ENCODE results near the gene CXCL1.

DNA sequence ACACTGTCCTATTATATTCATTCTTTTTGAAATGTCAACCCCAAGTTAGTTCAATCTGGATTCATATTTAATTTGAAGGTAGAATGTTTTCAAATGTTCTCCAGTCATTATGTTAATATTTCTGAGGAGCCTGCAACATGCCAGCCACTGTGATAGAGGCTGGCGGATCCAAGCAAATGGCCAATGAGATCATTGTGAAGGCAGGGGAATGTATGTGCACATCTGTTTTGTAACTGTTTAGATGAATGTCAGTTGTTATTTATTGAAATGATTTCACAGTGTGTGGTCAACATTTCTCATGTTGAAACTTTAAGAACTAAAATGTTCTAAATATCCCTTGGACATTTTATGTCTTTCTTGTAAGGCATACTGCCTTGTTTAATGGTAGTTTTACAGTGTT is 1.6 kb downstream of the CXCL1 start:
- TF ChIP-seq, protein P1, sequence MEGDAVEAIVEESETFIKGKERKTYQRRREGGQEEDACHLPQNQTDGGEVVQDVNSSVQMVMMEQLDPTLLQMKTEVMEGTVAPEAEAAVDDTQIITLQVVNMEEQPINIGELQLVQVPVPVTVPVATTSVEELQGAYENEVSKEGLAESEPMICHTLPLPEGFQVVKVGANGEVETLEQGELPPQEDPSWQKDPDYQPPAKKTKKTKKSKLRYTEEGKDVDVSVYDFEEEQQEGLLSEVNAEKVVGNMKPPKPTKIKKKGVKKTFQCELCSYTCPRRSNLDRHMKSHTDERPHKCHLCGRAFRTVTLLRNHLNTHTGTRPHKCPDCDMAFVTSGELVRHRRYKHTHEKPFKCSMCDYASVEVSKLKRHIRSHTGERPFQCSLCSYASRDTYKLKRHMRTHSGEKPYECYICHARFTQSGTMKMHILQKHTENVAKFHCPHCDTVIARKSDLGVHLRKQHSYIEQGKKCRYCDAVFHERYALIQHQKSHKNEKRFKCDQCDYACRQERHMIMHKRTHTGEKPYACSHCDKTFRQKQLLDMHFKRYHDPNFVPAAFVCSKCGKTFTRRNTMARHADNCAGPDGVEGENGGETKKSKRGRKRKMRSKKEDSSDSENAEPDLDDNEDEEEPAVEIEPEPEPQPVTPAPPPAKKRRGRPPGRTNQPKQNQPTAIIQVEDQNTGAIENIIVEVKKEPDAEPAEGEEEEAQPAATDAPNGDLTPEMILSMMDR (IDR thresholded peaks at IDR 0.05), result no peak
- TF ChIP-seq POLR2A (IDR thresholded peaks at IDR 0.05), result no peak
